Omental fat pad (tissue), 4 donors: ENCODE data around the gene TMEM47. TPM values are rescaled to one million over a fixed set of nuclear protein-coding genes. Genes with fewer than 3 reads are reported as not detected.

Source experiments
- ATAC-seq: fragments of 150-250 bp; one replicate; pipeline ENCODE4 v1.9.1; 2016; ENCODE audit warnings: mild to moderate bottlenecking, moderate library complexity; ENCODE audit not compliant: low FRiP score
- DNase-seq: peaks from one replicate; pipeline ENCODE4 v3.0.0-alpha.2; 2019; ENCODE audit warnings: low spot score
- total RNA-seq, 4 donors: library from RNA; depleted of rRNA; stranded (reverse); fragments of >200 nt; gene quantifications; one replicate each; pipeline ENCODE4 v1.1.0, GENCODE V29; 2016
- TF ChIP-seq, protein P1 (sequence below), 3 donors: fragments of 450-650 bp; IDR thresholded peaks; one replicate each; pipeline ENCODE4 v1.5.1; 2016 to 2017; ENCODE audit warnings: antibody characterized with exemption in 3 of 3, mild to moderate bottlenecking in 3 of 3, moderate library complexity in 2 of 3

Gene TMEM47
- total RNA-seq: 10 to 100 TPM; 24.4 to 82.0 (median 30.3) TPM

GRCh38 chrX:34656842-34657725, at the start of gene TMEM47:
TMEM47 (minus strand) TSS chrX:34657285; CDS start chrX:34657029, 256 bp downstream.
- ATAC-seq (peak; percentile 91), DNase-seq (no peak)
- TF ChIP-seq, protein P1, sequence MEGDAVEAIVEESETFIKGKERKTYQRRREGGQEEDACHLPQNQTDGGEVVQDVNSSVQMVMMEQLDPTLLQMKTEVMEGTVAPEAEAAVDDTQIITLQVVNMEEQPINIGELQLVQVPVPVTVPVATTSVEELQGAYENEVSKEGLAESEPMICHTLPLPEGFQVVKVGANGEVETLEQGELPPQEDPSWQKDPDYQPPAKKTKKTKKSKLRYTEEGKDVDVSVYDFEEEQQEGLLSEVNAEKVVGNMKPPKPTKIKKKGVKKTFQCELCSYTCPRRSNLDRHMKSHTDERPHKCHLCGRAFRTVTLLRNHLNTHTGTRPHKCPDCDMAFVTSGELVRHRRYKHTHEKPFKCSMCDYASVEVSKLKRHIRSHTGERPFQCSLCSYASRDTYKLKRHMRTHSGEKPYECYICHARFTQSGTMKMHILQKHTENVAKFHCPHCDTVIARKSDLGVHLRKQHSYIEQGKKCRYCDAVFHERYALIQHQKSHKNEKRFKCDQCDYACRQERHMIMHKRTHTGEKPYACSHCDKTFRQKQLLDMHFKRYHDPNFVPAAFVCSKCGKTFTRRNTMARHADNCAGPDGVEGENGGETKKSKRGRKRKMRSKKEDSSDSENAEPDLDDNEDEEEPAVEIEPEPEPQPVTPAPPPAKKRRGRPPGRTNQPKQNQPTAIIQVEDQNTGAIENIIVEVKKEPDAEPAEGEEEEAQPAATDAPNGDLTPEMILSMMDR (IDR thresholded peaks at IDR 0.05): no peak

- ATAC-seq (no peak), DNase-seq (no peak)
- TF ChIP-seq, protein P1 (IDR thresholded peaks at IDR 0.05): no peak
These were observed 30.0 kb upstream of the TMEM47 start for GRCh38 chrX:34687095-34687494.

GRCh38 chrX:34659575-34659974, 2.5 kb upstream of the TMEM47 start:
- ATAC-seq: no peak
- TF ChIP-seq, protein P1 (IDR thresholded peaks at IDR 0.05): no peak
- no peak for DNase-seq

DNA sequence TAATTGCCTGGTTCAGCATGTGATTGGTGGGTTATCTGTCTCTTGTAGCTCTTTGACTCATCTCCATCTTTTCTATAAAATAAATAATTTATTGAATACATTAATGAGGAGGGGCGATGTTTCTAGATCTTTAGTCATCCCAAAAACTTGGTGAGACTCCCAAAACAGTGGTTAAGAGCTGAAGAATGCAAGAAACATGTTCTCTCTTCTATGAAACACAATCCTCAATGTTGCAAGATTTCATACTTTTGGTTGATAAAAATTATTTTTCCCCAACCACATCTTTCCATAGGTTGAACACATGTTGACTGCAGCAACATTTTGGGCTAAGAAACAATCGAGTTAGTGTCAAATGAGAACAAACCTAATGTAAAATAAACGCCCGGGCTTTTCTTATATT, 1.2 kb upstream of the TMEM47 start:
- ATAC-seq: no peak
- TF ChIP-seq, protein P1 (IDR thresholded peaks at IDR 0.05): no peak
- DNase-seq: no peak

GRCh38 chrX:34657726-34658070, 613 bp upstream of the TMEM47 start:
- DNase-seq (no peak), ATAC-seq (no peak)
- TF ChIP-seq, protein P1 (IDR thresholded peaks at IDR 0.05): no peak

- ATAC-seq (no peak), DNase-seq (no peak)
These were observed 631 bp downstream of the TMEM47 start for GRCh38 chrX:34656467-34656841.

More at GRCh38 chrX:34656467-34656841, 631 bp downstream of the TMEM47 start:
- TF ChIP-seq, protein P1 (IDR thresholded peaks at IDR 0.05): no peak
